ENCODE data around the gene SPATA24.
"Not testable (repeated sequence)": the region's sequence is repeated elsewhere in the genome, so short reads cannot be mapped to it uniquely, and the experiment has no call there.

Gene SPATA24

DNA sequence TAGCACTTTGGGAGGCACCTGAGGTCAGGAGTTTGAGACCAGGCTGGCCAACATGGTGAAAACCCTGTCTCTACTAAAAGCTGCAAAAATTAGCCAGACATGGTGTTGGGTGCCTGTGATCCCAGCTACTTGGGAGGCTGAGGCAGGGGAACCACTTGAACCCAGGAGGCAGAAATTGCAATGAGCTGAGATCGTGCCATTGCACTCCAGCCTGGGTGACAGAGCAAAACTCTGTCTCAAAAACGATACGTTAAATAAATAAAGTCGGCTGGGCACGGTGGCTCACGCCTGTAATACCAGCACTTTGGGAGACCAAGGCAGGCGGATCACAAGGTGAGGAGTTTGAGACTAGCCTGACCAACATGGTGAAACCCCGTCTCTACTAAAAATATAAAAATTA is 48.0 kb downstream of the SPATA24 start:
- H2AFZ ChIP-seq (ENCODE audit: low read depth, low read length); H3K27me3 ChIP-seq (ENCODE audit: insufficient read depth, low read length); H3K9me3 ChIP-seq (ENCODE audit: low read length); H3K4me3 ChIP-seq (ENCODE audit: low read length); H3K4me1 ChIP-seq (ENCODE audit: insufficient read depth, low read length): not testable (repeated sequence)
- H3K36me3 ChIP-seq (ENCODE audit: insufficient read depth, low read length), result peaks cover 37% of the 10 kb centered on the region

DNA sequence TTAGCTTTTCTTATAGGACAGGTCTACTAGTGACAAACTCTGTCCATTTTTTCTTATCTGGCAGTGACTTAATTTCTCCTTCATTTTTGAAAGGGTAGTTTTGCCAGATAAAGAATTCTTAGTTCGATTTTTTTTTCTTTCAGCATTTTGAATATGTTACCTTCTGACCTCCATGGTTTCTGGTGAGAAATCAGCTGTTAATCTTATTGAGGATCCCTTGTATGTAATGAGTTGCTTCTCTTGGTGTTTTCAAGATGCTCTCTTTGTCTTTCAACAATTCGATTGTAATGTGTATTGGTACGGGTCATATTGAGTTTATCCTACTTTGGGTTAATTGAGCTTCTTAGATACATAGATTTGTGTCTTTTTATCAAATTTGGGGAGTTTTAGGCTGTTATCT is 49.7 kb downstream of the SPATA24 start:
- Histone ChIP-seq H3K4me1 (ENCODE audit: insufficient read depth, low read length) (no peaks in the 10 kb centered on the region), H3K36me3 (ENCODE audit: insufficient read depth, low read length) (peaks cover 32% of the 10 kb centered on the region), H3K27me3 (ENCODE audit: insufficient read depth, low read length) (no peaks in the 10 kb centered on the region), H3K4me3 (ENCODE audit: low read length) (no peak overlapping the region), H3K9me3 (ENCODE audit: low read length) (peaks cover 7% of the 10 kb centered on the region), H2AFZ (ENCODE audit: low read depth, low read length) (no peak overlapping the region)

DNA sequence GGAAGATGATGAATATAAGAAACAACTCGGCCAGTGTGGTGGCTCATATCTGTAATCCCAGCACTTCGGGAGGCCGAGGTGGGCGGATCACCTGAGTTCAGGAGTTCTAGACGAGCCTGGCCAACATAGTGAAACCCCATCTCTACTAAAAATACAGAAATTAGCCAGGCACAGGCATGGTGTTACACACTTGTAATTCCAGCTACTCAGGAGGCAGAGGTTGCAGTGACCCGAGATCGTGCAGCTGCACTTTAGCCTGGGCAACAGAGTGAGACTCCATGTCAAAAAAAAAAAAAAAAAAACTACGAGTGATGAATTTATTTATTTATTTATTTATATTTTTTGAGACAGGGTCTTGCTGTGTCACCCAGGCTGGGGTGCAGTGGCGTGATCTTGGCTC is 56.0 kb downstream of the SPATA24 start:
- H3K36me3 ChIP-seq (ENCODE audit: insufficient read depth, low read length), result peaks cover 22% of the 10 kb centered on the region
- not testable (repeated sequence) for H3K27me3 ChIP-seq (ENCODE audit: insufficient read depth, low read length); H3K9me3 ChIP-seq (ENCODE audit: low read length)

More for the DNA sequence above, 56.0 kb downstream of the SPATA24 start:
- H2AFZ ChIP-seq (ENCODE audit: low read depth, low read length); H3K4me3 ChIP-seq (ENCODE audit: low read length): not testable (repeated sequence)
- H3K4me1 ChIP-seq (ENCODE audit: insufficient read depth, low read length), result peaks cover 15% of the 10 kb centered on the region
